T-helper 2 cell treated with Interferon-gamma antibody and Interleukin-4, amounts not matched to agents 5 μg/mL and 100 μg/mL, for 36 hours (primary cell): ENCODE results near the gene MOCS1.
"Not testable (repeated sequence)": the region's sequence is repeated elsewhere in the genome, so short reads cannot be mapped to it uniquely, and the experiment has no call there.

Experiments
- DNase-seq: peaks from one replicate; pipeline ENCODE4 v3.0.0; 2021; ENCODE audit warnings: low spot score
- H3K27ac Mint-ChIP-seq: one replicate; pipeline ENCODE4 v1.8.0; 2021; ENCODE audit warnings: mild to moderate bottlenecking, mixed read lengths
- H3K27me3 Mint-ChIP-seq: one replicate; pipeline ENCODE4 v1.8.0; 2021; ENCODE audit warnings: low read depth, mixed read lengths
- H3K36me3 Mint-ChIP-seq: one replicate; pipeline ENCODE4 v1.8.0; 2021; ENCODE audit warnings: low read depth, mixed read lengths
- H3K4me1 Mint-ChIP-seq: one replicate; pipeline ENCODE4 v1.8.0; 2021; ENCODE audit warnings: low read depth, mixed read lengths
- H3K4me3 Mint-ChIP-seq: one replicate; pipeline ENCODE4 v1.8.0; 2022; ENCODE audit warnings: mild to moderate bottlenecking, moderate library complexity, mixed read lengths
- H3K9me3 Mint-ChIP-seq: one replicate; pipeline ENCODE4 v1.8.0; 2021; ENCODE audit warnings: mixed read lengths

MOCS1 gene

GRCh38 chr6:39934131-39934757 is at the start of gene MOCS1:
Gene MOCS1, minus strand, starts transcription at chr6:39934462. Its CDS starts 45 bp downstream, at chr6:39934417.
- no peaks in the 10 kb centered on the region for H3K36me3 Mint-ChIP-seq
- H3K4me3 Mint-ChIP-seq = peak within 1 kb of the TSS; percentile 86
- peaks cover 36% of the 10 kb centered on the region for H3K27me3 Mint-ChIP-seq
- DNase-seq = peak; percentile 31
- H3K4me1 Mint-ChIP-seq = peaks cover 1% of the 10 kb centered on the region
- H3K27ac Mint-ChIP-seq = no peak within 1 kb of the TSS
- H3K9me3 Mint-ChIP-seq = no peaks in the 10 kb centered on the region

- no peaks in the 10 kb centered on the region for H3K9me3 Mint-ChIP-seq
- peaks cover 5% of the 10 kb centered on the region for H3K27me3 Mint-ChIP-seq
- no peaks in the 10 kb centered on the region for H3K4me1 Mint-ChIP-seq
- H3K27ac Mint-ChIP-seq = no peak overlapping the region
- no peak for DNase-seq
- no peak overlapping the region for H3K4me3 Mint-ChIP-seq
- no peaks in the 10 kb centered on the region for H3K36me3 Mint-ChIP-seq
Observed at GRCh38 chr6:39984051-39984450, 49.8 kb upstream of the MOCS1 start.

- no peak overlapping the region for H3K4me3 Mint-ChIP-seq
- peaks cover 5% of the 10 kb centered on the region for H3K27me3 Mint-ChIP-seq
- H3K9me3 Mint-ChIP-seq = no peaks in the 10 kb centered on the region
- H3K27ac Mint-ChIP-seq = no peak overlapping the region
- H3K36me3 Mint-ChIP-seq = no peaks in the 10 kb centered on the region
- H3K4me1 Mint-ChIP-seq = no peaks in the 10 kb centered on the region
- DNase-seq = no peak
Observed at GRCh38 chr6:39983193-39983592, 48.9 kb upstream of the MOCS1 start.

- Mint-ChIP-seq H3K4me1 (no peaks in the 10 kb centered on the region), H3K4me3 (no peak overlapping the region), H3K36me3 (no peaks in the 10 kb centered on the region), H3K27ac (no peak overlapping the region), H3K27me3 (peaks cover 5% of the 10 kb centered on the region), H3K9me3 (no peaks in the 10 kb centered on the region)
- no peak for DNase-seq
Observed at GRCh38 chr6:39982720-39983119, 48.5 kb upstream of the MOCS1 start.

- Mint-ChIP-seq H3K4me3 (no peak overlapping the region), H3K36me3 (no peaks in the 10 kb centered on the region), H3K4me1 (no peaks in the 10 kb centered on the region), H3K27me3 (peaks cover 5% of the 10 kb centered on the region), H3K27ac (no peak overlapping the region), H3K9me3 (no peaks in the 10 kb centered on the region)
- no peak for DNase-seq
Observed at GRCh38 chr6:39980839-39981580, 46.7 kb upstream of the MOCS1 start.

GRCh38 chr6:39979461-39980328 is 45.4 kb upstream of the MOCS1 start:
- Mint-ChIP-seq H3K27me3 (peaks cover 5% of the 10 kb centered on the region), H3K27ac (no peak overlapping the region), H3K9me3 (no peaks in the 10 kb centered on the region)

GRCh38 chr6:39978240-39978639 is 44.0 kb upstream of the MOCS1 start:
- Mint-ChIP-seq H3K36me3 (no peaks in the 10 kb centered on the region), H3K27ac (no peak overlapping the region), H3K27me3 (peaks cover 7% of the 10 kb centered on the region), H3K4me3 (no peak overlapping the region), H3K4me1 (no peaks in the 10 kb centered on the region), H3K9me3 (no peaks in the 10 kb centered on the region)
- no peak for DNase-seq

More at GRCh38 chr6:39979461-39980328, 45.4 kb upstream of the MOCS1 start:
- DNase-seq = no peak
- Mint-ChIP-seq H3K4me1 (no peaks in the 10 kb centered on the region), H3K36me3 (no peaks in the 10 kb centered on the region), H3K4me3 (no peak overlapping the region)

GRCh38 chr6:39973661-39974060 is 39.4 kb upstream of the MOCS1 start:
- no peak for DNase-seq
- H3K36me3 Mint-ChIP-seq = no peaks in the 10 kb centered on the region
- peaks cover 9% of the 10 kb centered on the region for H3K27me3 Mint-ChIP-seq
- no peak overlapping the region for H3K4me3 Mint-ChIP-seq
- no peaks in the 10 kb centered on the region for H3K4me1 Mint-ChIP-seq
- H3K27ac Mint-ChIP-seq = no peak overlapping the region
- no peaks in the 10 kb centered on the region for H3K9me3 Mint-ChIP-seq

- not testable (repeated sequence) for H3K9me3 Mint-ChIP-seq, H3K4me1 Mint-ChIP-seq, H3K27me3 Mint-ChIP-seq, H3K4me3 Mint-ChIP-seq, H3K27ac Mint-ChIP-seq, H3K36me3 Mint-ChIP-seq, DNase-seq
Observed at GRCh38 chr6:39972717-39973116, 38.5 kb upstream of the MOCS1 start.

- not testable (repeated sequence) for DNase-seq, H3K9me3 Mint-ChIP-seq, H3K4me1 Mint-ChIP-seq, H3K4me3 Mint-ChIP-seq, H3K36me3 Mint-ChIP-seq, H3K27ac Mint-ChIP-seq, H3K27me3 Mint-ChIP-seq
Observed at GRCh38 chr6:39971131-39971530, 36.9 kb upstream of the MOCS1 start.

- Mint-ChIP-seq H3K9me3 (no peaks in the 10 kb centered on the region), H3K4me1 (peaks cover 3% of the 10 kb centered on the region)
Observed at GRCh38 chr6:39965751-39966150, 31.5 kb upstream of the MOCS1 start.

GRCh38 chr6:39964530-39964929 is 30.3 kb upstream of the MOCS1 start:
- H3K36me3 Mint-ChIP-seq = no peaks in the 10 kb centered on the region
- no peak overlapping the region for H3K27ac Mint-ChIP-seq
- H3K4me1 Mint-ChIP-seq = peaks cover 3% of the 10 kb centered on the region
- peaks cover 8% of the 10 kb centered on the region for H3K27me3 Mint-ChIP-seq
- H3K9me3 Mint-ChIP-seq = no peaks in the 10 kb centered on the region
- H3K4me3 Mint-ChIP-seq = no peak overlapping the region
- no peak for DNase-seq

More at GRCh38 chr6:39965751-39966150, 31.5 kb upstream of the MOCS1 start:
- Mint-ChIP-seq H3K36me3 (no peaks in the 10 kb centered on the region), H3K4me3 (no peak overlapping the region), H3K27me3 (peaks cover 12% of the 10 kb centered on the region), H3K27ac (no peak overlapping the region)
- DNase-seq = no peak

- Mint-ChIP-seq H3K9me3 (no peaks in the 10 kb centered on the region), H3K36me3 (no peaks in the 10 kb centered on the region), H3K4me3 (no peak overlapping the region), H3K27me3 (peaks cover 8% of the 10 kb centered on the region), H3K4me1 (peaks cover 3% of the 10 kb centered on the region), H3K27ac (no peak overlapping the region)
- DNase-seq = no peak
Observed at GRCh38 chr6:39964094-39964493, 29.8 kb upstream of the MOCS1 start.

GRCh38 chr6:39962831-39963230 is 28.6 kb upstream of the MOCS1 start:
- no peak for DNase-seq
- no peak overlapping the region for H3K4me3 Mint-ChIP-seq
- no peak overlapping the region for H3K27ac Mint-ChIP-seq
- peaks cover 8% of the 10 kb centered on the region for H3K27me3 Mint-ChIP-seq
- H3K36me3 Mint-ChIP-seq = no peaks in the 10 kb centered on the region
- H3K4me1 Mint-ChIP-seq = peaks cover 3% of the 10 kb centered on the region
- H3K9me3 Mint-ChIP-seq = no peaks in the 10 kb centered on the region
